Activated T-cell treated with anti-CD3 and anti-CD28 coated beads, Interleukin-2, amount 50 U/mL, for 72 hours (primary cell): ENCODE measurements around the gene ABCB9. TPM values are rescaled to one million over a fixed set of nuclear protein-coding genes. Genes with fewer than 3 reads are reported as not detected.
A peak's percentile ranks its signal among the peaks of the same experiment; 100 is the strongest.
"Not testable (repeated sequence)": the region's sequence is repeated elsewhere in the genome, so short reads cannot be mapped to it uniquely, and the experiment has no call there.

Experiments used
- ATAC-seq, 2 donors: fragments of 150-1000 bp; cut with Tn5 transposase; replicated peaks in 1 of 2; 2 replicates each; pipeline ENCODE4 v1.10.0; 2021; ENCODE audit warnings: moderate library complexity in 2 of 2, mild to moderate bottlenecking in 1 of 2
- DNase-seq, 2 donors: peaks; one replicate each; pipeline ENCODE4 v3.0.0; 2021 to 2022; ENCODE audit warnings: mixed read lengths in 1 of 2
- H3K27ac Mint-ChIP-seq: one replicate; pipeline ENCODE4 v1.8.0; 2022; ENCODE audit warnings: mild to moderate bottlenecking, moderate library complexity, mixed read lengths
- H3K27me3 Mint-ChIP-seq: one replicate; pipeline ENCODE4 v1.8.0; 2022; ENCODE audit warnings: low read depth, mixed read lengths
- H3K36me3 Mint-ChIP-seq, 2 donors: one replicate each; pipeline ENCODE4 v1.8.0; 2022; ENCODE audit warnings: mixed read lengths in 2 of 2, mild to moderate bottlenecking in 1 of 2; ENCODE audit not compliant: insufficient read depth in 2 of 2
- H3K4me1 Mint-ChIP-seq: one replicate; pipeline ENCODE4 v1.8.0; 2022; ENCODE audit warnings: low read depth, mixed read lengths
- H3K4me3 Mint-ChIP-seq, 2 donors: one replicate each; pipeline ENCODE4 v1.8.0; 2022; ENCODE audit warnings: mild to moderate bottlenecking in 2 of 2, mixed read lengths in 2 of 2, moderate library complexity in 2 of 2
- H3K9me3 Mint-ChIP-seq, 2 donors: one replicate each; pipeline ENCODE4 v1.8.0; 2022; ENCODE audit warnings: mixed read lengths in 2 of 2
- total RNA-seq, 2 donors: library from RNA; stranded (reverse); gene quantifications; one replicate each; pipeline ENCODE4 v1.2.3, GENCODE V29; 2022

ABCB9 gene
- total RNA-seq, 2 donors from 2014 or later, result 4.9 to 7.0 TPM

DNA sequence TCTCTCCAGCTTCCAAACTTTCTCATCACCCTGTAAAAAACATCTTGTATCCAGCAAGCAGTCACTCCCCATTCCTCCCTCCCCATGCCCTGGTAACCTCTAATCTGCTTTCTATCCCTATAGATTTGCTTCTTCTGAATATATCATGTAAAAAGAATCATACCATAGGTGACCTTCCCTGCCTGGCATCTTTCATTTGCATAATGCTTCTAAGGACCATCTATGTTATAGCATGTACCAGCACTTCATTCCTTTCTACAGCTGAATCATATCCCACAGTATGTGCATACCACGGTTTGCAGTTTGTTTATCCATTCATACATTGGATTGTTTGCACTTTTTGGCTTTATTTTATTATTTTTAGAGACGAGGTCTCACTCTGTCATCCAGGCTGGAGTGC is 47.4 kb downstream of the ABCB9 start:
- H3K36me3 Mint-ChIP-seq, result no peaks in the 10 kb centered on the region

DNA sequence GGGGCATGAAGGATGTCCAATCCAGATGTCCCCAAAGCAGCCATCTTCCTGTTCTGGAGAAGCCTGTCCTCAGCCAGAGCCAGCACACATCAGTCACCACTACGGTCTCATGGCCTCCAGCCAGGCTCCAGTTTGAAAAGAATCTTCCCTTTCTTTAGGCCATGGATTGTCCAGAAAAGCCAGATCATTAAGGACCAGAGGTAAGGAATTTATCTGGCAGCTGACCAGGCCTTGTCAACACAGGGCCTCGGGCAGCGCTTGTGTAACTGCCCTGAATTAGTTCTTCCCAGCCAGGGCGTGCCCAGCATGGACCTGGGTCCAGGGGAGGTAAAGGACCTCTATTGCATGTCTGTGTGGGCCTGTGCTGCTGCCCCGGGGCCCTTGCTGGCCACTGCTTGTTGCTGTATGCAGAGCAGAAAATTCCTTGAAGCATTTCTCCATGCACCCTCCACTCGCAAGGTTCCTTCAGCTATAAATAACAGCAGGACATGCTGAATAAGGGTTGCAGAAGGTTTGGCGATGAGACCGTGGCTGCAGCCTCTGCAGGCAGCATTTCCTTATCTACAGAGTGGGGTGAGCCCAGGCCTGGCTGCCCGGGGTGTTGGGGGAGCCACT is 48.6 kb downstream of the ABCB9 start:
- no peak overlapping the region for H3K27ac Mint-ChIP-seq
- DNase-seq (no peak), ATAC-seq (no peak)
- H3K36me3 Mint-ChIP-seq, result no peaks in the 10 kb centered on the region
- no peak overlapping the region for H3K4me3 Mint-ChIP-seq
- H3K4me1 Mint-ChIP-seq, result peaks cover 8% of the 10 kb centered on the region
- peaks cover 13% of the 10 kb centered on the region for H3K27me3 Mint-ChIP-seq
- H3K9me3 Mint-ChIP-seq, result no peaks in the 10 kb centered on the region

More for the DNA sequence above, 47.4 kb downstream of the ABCB9 start:
- no peaks in the 10 kb centered on the region for H3K9me3 Mint-ChIP-seq
- H3K27me3 Mint-ChIP-seq, result peaks cover 13% of the 10 kb centered on the region
- H3K4me1 Mint-ChIP-seq, result peaks cover 8% of the 10 kb centered on the region
- no peak for ATAC-seq
- H3K4me3 Mint-ChIP-seq, result no peak overlapping the region
- peak overlapping the region; percentile 50 for H3K27ac Mint-ChIP-seq
- no peak for DNase-seq

- no peaks in the 10 kb centered on the region for H3K4me1 Mint-ChIP-seq
- DNase-seq, result no peak
- ATAC-seq, result no peak
- no peaks in the 10 kb centered on the region for H3K36me3 Mint-ChIP-seq
- H3K27me3 Mint-ChIP-seq, result peaks cover 7% of the 10 kb centered on the region
- H3K9me3 Mint-ChIP-seq, result no peaks in the 10 kb centered on the region
- H3K4me3 Mint-ChIP-seq, result no peak overlapping the region
- no peak overlapping the region for H3K27ac Mint-ChIP-seq
Observed at GRCh38 chr12:122909442-122910288, 56.6 kb downstream of the ABCB9 start.

- no peaks in the 10 kb centered on the region for H3K36me3 Mint-ChIP-seq
- no peak overlapping the region for H3K27ac Mint-ChIP-seq
- no peak overlapping the region for H3K4me3 Mint-ChIP-seq
- no peaks in the 10 kb centered on the region for H3K9me3 Mint-ChIP-seq
- no peaks in the 10 kb centered on the region for H3K4me1 Mint-ChIP-seq
- H3K27me3 Mint-ChIP-seq, result peaks cover 7% of the 10 kb centered on the region
- DNase-seq (no peak), ATAC-seq (no peak)
Observed at GRCh38 chr12:122908915-122909314, 57.3 kb downstream of the ABCB9 start.

DNA sequence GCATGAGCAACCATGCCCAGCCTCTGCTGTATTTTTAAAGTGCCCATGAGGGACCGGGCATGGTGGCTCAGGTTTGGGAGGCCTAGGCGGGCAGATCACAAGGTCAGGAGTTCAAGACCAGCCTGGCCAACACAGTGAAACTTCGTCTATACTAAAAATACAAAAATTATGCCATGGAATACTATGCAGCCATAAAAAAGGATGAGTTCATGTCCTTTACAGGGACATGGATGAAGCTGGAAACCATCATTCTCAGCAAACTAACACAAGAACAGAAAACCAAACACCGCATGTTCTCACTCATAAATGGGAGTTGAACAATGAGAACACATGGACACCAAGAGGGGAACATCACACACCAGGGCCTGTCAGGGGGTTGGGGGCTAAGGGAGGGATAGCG is 61.0 kb downstream of the ABCB9 start:
- H3K27me3 Mint-ChIP-seq, result peaks cover 16% of the 10 kb centered on the region

DNA sequence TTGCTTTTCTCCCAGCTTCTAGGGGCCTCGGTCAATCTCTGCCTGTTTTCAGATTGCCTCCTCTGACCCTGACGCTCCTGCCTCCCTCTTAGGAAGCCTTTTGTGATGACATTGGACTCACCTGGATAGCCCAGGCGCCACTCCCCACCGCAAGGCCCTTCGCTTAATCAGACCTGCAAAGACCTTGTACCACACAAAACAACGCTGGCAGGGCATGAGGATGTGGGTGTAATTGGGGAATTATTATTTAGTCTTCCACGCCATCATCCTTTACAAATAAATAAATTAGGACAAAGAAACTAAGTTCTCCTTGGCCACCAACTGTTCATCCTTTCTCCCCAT is 62.6 kb downstream of the ABCB9 start:
- Mint-ChIP-seq H3K27ac (no peak overlapping the region), H3K27me3 (peaks cover 9% of the 10 kb centered on the region), H3K4me1 (peaks cover 30% of the 10 kb centered on the region), H3K4me3 (no peak overlapping the region), H3K36me3 (no peaks in the 10 kb centered on the region), H3K9me3 (no peaks in the 10 kb centered on the region)
- DNase-seq, result no peak
- no peak for ATAC-seq

More for the DNA sequence above, 61.0 kb downstream of the ABCB9 start:
- not testable (repeated sequence) for H3K36me3 Mint-ChIP-seq, H3K9me3 Mint-ChIP-seq, DNase-seq, H3K4me3 Mint-ChIP-seq, H3K27ac Mint-ChIP-seq, ATAC-seq
- H3K4me1 Mint-ChIP-seq, result peaks cover 14% of the 10 kb centered on the region

- Mint-ChIP-seq H3K9me3 (no peaks in the 10 kb centered on the region), H3K4me3 (no peak overlapping the region), H3K36me3 (no peaks in the 10 kb centered on the region), H3K27ac (no peak overlapping the region), H3K27me3 (peaks cover 9% of the 10 kb centered on the region), H3K4me1 (peaks cover 36% of the 10 kb centered on the region)
- no peak for ATAC-seq
- DNase-seq, result no peak
Observed at GRCh38 chr12:122902854-122903692, 63.2 kb downstream of the ABCB9 start.

GRCh38 chr12:122899887-122900286 is 66.4 kb downstream of the ABCB9 start:
- Mint-ChIP-seq H3K27ac (peak overlapping the region; percentile 68), H3K4me3 (peak overlapping the region in 1 of 2 donors; percentile 54), H3K9me3 (no peaks in the 10 kb centered on the region)

DNA sequence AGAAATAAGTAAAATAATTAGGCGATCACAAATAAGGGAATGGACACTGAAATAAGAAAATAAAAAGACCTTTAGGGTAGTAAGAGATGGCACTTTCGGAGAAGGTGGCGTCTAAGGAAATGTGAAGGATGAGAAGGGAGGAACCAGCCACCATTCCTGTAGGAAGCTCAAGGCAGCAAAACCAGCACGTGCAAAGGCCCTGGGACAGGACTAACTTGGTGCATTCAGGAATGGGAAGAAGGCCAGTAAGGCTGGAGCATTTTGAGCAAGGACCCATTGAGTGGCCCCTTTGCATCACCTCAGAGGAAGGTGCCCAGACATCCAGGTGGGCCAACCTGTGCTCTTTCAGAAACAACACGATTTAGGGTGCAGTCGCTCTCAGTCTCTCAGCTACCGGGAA is 69.6 kb downstream of the ABCB9 start:
- no peak for ATAC-seq
- no peak for DNase-seq
- peaks cover 9% of the 10 kb centered on the region for H3K27me3 Mint-ChIP-seq
- peaks cover 97% of the 10 kb centered on the region for H3K4me1 Mint-ChIP-seq
- no peaks in the 10 kb centered on the region for H3K9me3 Mint-ChIP-seq
- peak overlapping the region; percentile 91 for H3K27ac Mint-ChIP-seq
- peaks cover 5% of the 10 kb centered on the region in 2 donors for H3K36me3 Mint-ChIP-seq
- peak overlapping the region; percentile 91 to 94 for H3K4me3 Mint-ChIP-seq

More at GRCh38 chr12:122899887-122900286, 66.4 kb downstream of the ABCB9 start:
- Mint-ChIP-seq H3K4me1 (peaks cover 67% of the 10 kb centered on the region), H3K36me3 (peaks cover 4 to 5% of the 10 kb centered on the region in 2 donors), H3K27me3 (peaks cover 18% of the 10 kb centered on the region)
- ATAC-seq (no peak), DNase-seq (no peak)

DNA sequence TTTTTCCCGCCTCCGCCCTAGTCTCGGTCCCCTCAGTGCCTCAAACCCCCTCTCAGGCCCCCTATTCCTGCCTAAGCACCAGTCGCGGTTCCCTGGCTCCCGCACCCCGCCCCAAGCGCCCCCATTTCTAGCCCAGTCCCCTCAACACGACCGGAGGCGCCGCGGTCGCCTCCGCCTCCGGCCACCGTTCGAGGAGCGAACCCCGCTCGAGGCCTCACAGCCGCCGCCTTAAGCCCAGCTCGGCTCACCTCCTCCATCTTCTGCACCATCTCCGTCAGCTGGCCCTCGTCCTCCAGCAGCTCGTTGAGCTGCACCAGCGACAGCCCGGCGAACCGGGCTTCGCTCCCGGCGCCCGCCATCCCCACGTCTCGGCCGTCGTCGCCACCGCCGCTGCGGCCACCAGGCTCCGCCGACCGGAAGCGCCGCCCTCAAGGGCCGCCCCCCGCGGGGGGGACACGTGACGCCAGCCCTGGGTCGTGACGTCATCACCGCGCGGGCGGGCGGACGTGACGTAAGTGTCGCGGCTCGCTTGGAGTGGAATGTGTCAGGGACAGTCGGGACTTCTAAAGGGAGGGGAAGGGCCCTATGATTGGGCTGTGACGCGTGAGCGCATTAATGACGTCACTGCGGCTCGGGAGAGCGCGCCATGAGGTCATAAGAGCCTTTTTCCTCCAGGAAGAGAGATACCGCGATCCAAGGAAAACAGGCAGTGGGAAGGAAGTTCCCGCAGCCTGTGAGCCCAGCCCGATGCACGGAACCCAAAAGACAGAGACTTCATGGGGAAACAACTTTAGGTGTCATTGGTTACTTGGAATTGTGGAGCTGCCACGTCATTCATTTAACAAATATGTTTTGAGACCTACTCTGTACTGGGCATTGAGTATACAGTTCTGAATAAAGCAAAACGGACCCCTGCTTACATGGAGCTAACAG is 70.3 kb downstream of the ABCB9 start, which contains the start of gene VPS37B:
Gene VPS37B (minus strand): TSS at position 421 of the 933 bp plus-strand sequence. CDS start 62 bp downstream, at position 359.
- DNase-seq (peak; percentile 82 to 95), ATAC-seq (peak; percentile 66 to 67)
- peak within 1 kb of the TSS; percentile 91 to 94 for H3K4me3 Mint-ChIP-seq
- H3K27ac Mint-ChIP-seq, result peak within 1 kb of the TSS; percentile 91
- peaks cover 97% of the 10 kb centered on the region for H3K4me1 Mint-ChIP-seq
- no peaks in the 10 kb centered on the region for H3K9me3 Mint-ChIP-seq
- peaks cover 9% of the 10 kb centered on the region for H3K27me3 Mint-ChIP-seq
- H3K36me3 Mint-ChIP-seq, result peaks cover 5% of the 10 kb centered on the region in 2 donors

GRCh38 chr12:122895320-122895703 is 71.0 kb downstream of the ABCB9 start:
- H3K36me3 Mint-ChIP-seq, result peaks cover 5% of the 10 kb centered on the region in 2 donors
- no peaks in the 10 kb centered on the region for H3K9me3 Mint-ChIP-seq
- peak overlapping the region; percentile 91 for H3K27ac Mint-ChIP-seq
- peaks cover 13% of the 10 kb centered on the region for H3K27me3 Mint-ChIP-seq
- ATAC-seq (no peak), DNase-seq (no peak)
- H3K4me3 Mint-ChIP-seq, result peak overlapping the region; percentile 91 to 94
- peaks cover 97% of the 10 kb centered on the region for H3K4me1 Mint-ChIP-seq
